NCI-H1105 treated with DMSO at 0.1 percent for 48 hours (cell line): ENCODE results near the gene KRTAP10-8.
"Not testable (repeated sequence)": the region's sequence is repeated elsewhere in the genome, so short reads cannot be mapped to it uniquely, and the experiment has no call there.

Experiments used
- DNase-seq: peaks from one replicate; lab custom pipeline; 2025; lab: John Stamatoyannopoulos, UW

The KRTAP10-8 gene

GRCh38 chr21:44618504-44618903 lies 6.6 kb downstream of the KRTAP10-8 start:
- DNase-seq: no peak

- no peak for DNase-seq
Measured at GRCh38 chr21:44618909-44619308, 7.0 kb downstream of the KRTAP10-8 start.

- no peak for DNase-seq
Measured at GRCh38 chr21:44619886-44620285, 8.0 kb downstream of the KRTAP10-8 start.

- DNase-seq: no peak
Measured at GRCh38 chr21:44623575-44623974, 11.7 kb downstream of the KRTAP10-8 start.

- DNase-seq: no peak
Measured at GRCh38 chr21:44625756-44626155, 13.9 kb downstream of the KRTAP10-8 start.

GRCh38 chr21:44626262-44626661 lies 14.4 kb downstream of the KRTAP10-8 start:
- no peak for DNase-seq

GRCh38 chr21:44626673-44627143 lies 14.8 kb downstream of the KRTAP10-8 start, which contains the start of gene KRTAP10-9:
Gene KRTAP10-9, plus strand, starts transcription at chr21:44627093. Its CDS starts 79 bp downstream, at chr21:44627172.
- DNase-seq: no peak

GRCh38 chr21:44627181-44627822 lies 15.4 kb downstream of the KRTAP10-8 start:
- DNase-seq: not testable (repeated sequence)

GRCh38 chr21:44627831-44628233 lies 16.0 kb downstream of the KRTAP10-8 start:
- DNase-seq: not testable (repeated sequence)

- DNase-seq: no peak
Measured at GRCh38 chr21:44628707-44629391, 17.0 kb downstream of the KRTAP10-8 start.

- no peak for DNase-seq
Measured at GRCh38 chr21:44630440-44630839, 18.6 kb downstream of the KRTAP10-8 start.

- no peak for DNase-seq
Measured at GRCh38 chr21:44632067-44632466, 20.2 kb downstream of the KRTAP10-8 start.

GRCh38 chr21:44636209-44637017 lies 24.5 kb downstream of the KRTAP10-8 start:
- no peak for DNase-seq

- DNase-seq: no peak
Measured at GRCh38 chr21:44637018-44637850, 25.4 kb downstream of the KRTAP10-8 start, which contains the start of gene KRTAP10-10. Gene KRTAP10-10, plus strand, starts transcription at chr21:44637356. Its CDS starts 62 bp downstream, at chr21:44637418.

GRCh38 chr21:44637851-44638348 lies 26.0 kb downstream of the KRTAP10-8 start:
- DNase-seq: not testable (repeated sequence)

GRCh38 chr21:44638506-44639330 lies 26.8 kb downstream of the KRTAP10-8 start:
- not testable (repeated sequence) for DNase-seq

- no peak for DNase-seq
Measured at GRCh38 chr21:44639331-44639655, 27.4 kb downstream of the KRTAP10-8 start.

GRCh38 chr21:44640761-44641160 lies 28.9 kb downstream of the KRTAP10-8 start:
- no peak for DNase-seq

- no peak for DNase-seq
Measured at GRCh38 chr21:44643741-44644310, 31.9 kb downstream of the KRTAP10-8 start.

GRCh38 chr21:44644878-44645277 lies 33.0 kb downstream of the KRTAP10-8 start:
- DNase-seq: no peak
